Colonic mucosa (tissue), 4 donors: Measurements from ENCODE around the gene HMMR. TPM values are rescaled to one million over a fixed set of nuclear protein-coding genes. Genes with fewer than 3 reads are reported as not detected.
"Not testable (repeated sequence)": the region's sequence is repeated elsewhere in the genome, so short reads cannot be mapped to it uniquely, and the experiment has no call there.

Experiments
- DNase-seq: peaks from one replicate; pipeline ENCODE4 v3.0.0-alpha.2; 2020
- H3K27ac ChIP-seq: fragments of 200-600 bp; one replicate; pipeline ENCODE4 v1.8.0; 2021
- H3K27me3 ChIP-seq: fragments of 200-600 bp; one replicate; pipeline ENCODE4 v1.8.0; 2021
- H3K36me3 ChIP-seq: fragments of 200-600 bp; one replicate; pipeline ENCODE4 v1.8.0; 2021
- H3K4me1 ChIP-seq: fragments of 200-600 bp; one replicate; pipeline ENCODE4 v1.8.0; 2021; ENCODE audit warnings: mild to moderate bottlenecking
- H3K4me3 ChIP-seq: fragments of 200-600 bp; one replicate; pipeline ENCODE4 v1.8.0; 2021
- H3K9ac ChIP-seq, 2 donors: one replicate each; pipeline ENCODE4 v1.7.0; 2013; ENCODE audit warnings: control low read depth in 2 of 2, low read depth in 2 of 2, low read length in 2 of 2
- H3K9me3 ChIP-seq: fragments of 200-600 bp; one replicate; pipeline ENCODE4 v1.8.0; 2021
- CTCF ChIP-seq: fragments of 200-600 bp; IDR thresholded peaks from one replicate; pipeline ENCODE4 v1.8.0; 2022; ENCODE audit warnings: antibody characterized with exemption, mild to moderate bottlenecking
- intact Hi-C: fragments of 100-400 bp; cut with DNase I; formaldehyde crosslinking; loops from one replicate; pipeline ENCODE4 v1.14.1; 2022
- total RNA-seq, 2 donors: library from RNA; stranded (reverse); fragmentation: NEBNext Ultra II Directional in 1 of 2; extraction: Animal tissue kit (Norgen Biotek cat#: 25700) in 1 of 2; gene quantifications; one replicate each; pipeline ENCODE4 v1.2.1, GENCODE V29; 2021
- donor health status: healthy.
- donor health status: DM: no; HTN: no; CAD: no.
- donor health status: DM: no; HTN: no; CAD: no.

Gene HMMR
- total RNA-seq, 2 donors from 2014 or later, result 10.6 to 44.5 TPM

GRCh38 chr5:163531272-163531671 is 70.8 kb downstream of the HMMR start:
- no peaks in the 10 kb centered on the region for H3K9me3 ChIP-seq
- H3K27ac ChIP-seq, result no peak overlapping the region
- no peak for TF ChIP-seq CTCF
- H3K36me3 ChIP-seq, result no peaks in the 10 kb centered on the region
- intact Hi-C loops, result no loop called here
- no peaks in the 10 kb centered on the region for H3K27me3 ChIP-seq
- no peaks in the 10 kb centered on the region for H3K4me1 ChIP-seq
- no peak overlapping the region for H3K4me3 ChIP-seq
- H3K9ac ChIP-seq, result no peak overlapping the region
- DNase-seq, result no peak

GRCh38 chr5:163532171-163533084 is 72.0 kb downstream of the HMMR start:
- no peaks in the 10 kb centered on the region for H3K27me3 ChIP-seq
- H3K4me1 ChIP-seq, result no peaks in the 10 kb centered on the region
- H3K36me3 ChIP-seq, result no peaks in the 10 kb centered on the region
- no peak for TF ChIP-seq CTCF
- no peaks in the 10 kb centered on the region for H3K9me3 ChIP-seq
- intact Hi-C loops, result no loop called here
- no peak overlapping the region for H3K4me3 ChIP-seq
- H3K27ac ChIP-seq, result no peak overlapping the region
- no peak for DNase-seq
- H3K9ac ChIP-seq, result no peak overlapping the region

GRCh38 chr5:163533223-163533622 is 72.8 kb downstream of the HMMR start:
- H3K36me3 ChIP-seq, result no peaks in the 10 kb centered on the region
- H3K27me3 ChIP-seq, result no peaks in the 10 kb centered on the region
- no peak for TF ChIP-seq CTCF
- no peak overlapping the region for H3K9ac ChIP-seq
- H3K4me1 ChIP-seq, result no peaks in the 10 kb centered on the region
- no peak for DNase-seq
- no peak overlapping the region for H3K27ac ChIP-seq
- H3K9me3 ChIP-seq, result no peaks in the 10 kb centered on the region
- H3K4me3 ChIP-seq, result no peak overlapping the region
- intact Hi-C loops, result no loop called here

- Histone ChIP-seq H3K9me3 (no peaks in the 10 kb centered on the region), H3K27me3 (no peaks in the 10 kb centered on the region), H3K4me1 (no peaks in the 10 kb centered on the region), H3K36me3 (no peaks in the 10 kb centered on the region), H3K9ac (no peak overlapping the region), H3K4me3 (no peak overlapping the region), H3K27ac (no peak overlapping the region)
- no peak for DNase-seq
- intact Hi-C loops, result no loop called here
- TF ChIP-seq CTCF, result no peak
Measured at GRCh38 chr5:163534492-163535094, 74.2 kb downstream of the HMMR start.

GRCh38 chr5:163535290-163535689 is 74.9 kb downstream of the HMMR start:
- no peaks in the 10 kb centered on the region for H3K4me1 ChIP-seq
- intact Hi-C loops, result no loop called here
- DNase-seq, result no peak
- H3K36me3 ChIP-seq, result no peaks in the 10 kb centered on the region
- H3K27me3 ChIP-seq, result no peaks in the 10 kb centered on the region
- H3K9ac ChIP-seq, result no peak overlapping the region
- H3K9me3 ChIP-seq, result no peaks in the 10 kb centered on the region
- no peak overlapping the region for H3K27ac ChIP-seq
- no peak for TF ChIP-seq CTCF
- no peak overlapping the region for H3K4me3 ChIP-seq

GRCh38 chr5:163536442-163536841 is 76.0 kb downstream of the HMMR start:
- H3K9me3 ChIP-seq, H3K36me3 ChIP-seq, H3K4me3 ChIP-seq, H3K27me3 ChIP-seq, H3K27ac ChIP-seq, intact Hi-C loops, DNase-seq, H3K4me1 ChIP-seq, H3K9ac ChIP-seq: not testable (repeated sequence)
